Measurements from ENCODE around the gene NXT1.

GRCh38 chr20:23344336-23344735 lies 6.3 kb upstream of the NXT1 start:
- no peak for TF ChIP-seq CTCF (IDR thresholded peaks at IDR 0.05)
- no peak for TF ChIP-seq POLR2A (IDR thresholded peaks at IDR 0.05)
